Left renal cortex interstitium (tissue), 4 donors: ENCODE results near the gene PHKA2. TPM values are rescaled to one million over a fixed set of nuclear protein-coding genes. Genes with fewer than 3 reads are reported as not detected.
"Not testable (repeated sequence)": the region's sequence is repeated elsewhere in the genome, so short reads cannot be mapped to it uniquely, and the experiment has no call there.

Experiments
- DNase-seq, 4 donors: peaks; one replicate each; pipeline ENCODE4 v3.0.0-alpha.2; 2013; ENCODE audit warnings: low read depth in 4 of 4, low spot score in 2 of 4, missing footprints in 1 of 4
- polyA plus RNA-seq, 4 donors: library from polyadenylated mRNA; unstranded; fragments of 120-200 nt; gene quantifications; one replicate each; pipeline ENCODE4 v1.2.1, GENCODE V29; 2013; ENCODE audit not compliant: insufficient read length in 4 of 4

Gene PHKA2
- polyA plus RNA-seq, result 10 to 100 TPM; 33.3 to 52.8 (median 43.6) TPM

DNA sequence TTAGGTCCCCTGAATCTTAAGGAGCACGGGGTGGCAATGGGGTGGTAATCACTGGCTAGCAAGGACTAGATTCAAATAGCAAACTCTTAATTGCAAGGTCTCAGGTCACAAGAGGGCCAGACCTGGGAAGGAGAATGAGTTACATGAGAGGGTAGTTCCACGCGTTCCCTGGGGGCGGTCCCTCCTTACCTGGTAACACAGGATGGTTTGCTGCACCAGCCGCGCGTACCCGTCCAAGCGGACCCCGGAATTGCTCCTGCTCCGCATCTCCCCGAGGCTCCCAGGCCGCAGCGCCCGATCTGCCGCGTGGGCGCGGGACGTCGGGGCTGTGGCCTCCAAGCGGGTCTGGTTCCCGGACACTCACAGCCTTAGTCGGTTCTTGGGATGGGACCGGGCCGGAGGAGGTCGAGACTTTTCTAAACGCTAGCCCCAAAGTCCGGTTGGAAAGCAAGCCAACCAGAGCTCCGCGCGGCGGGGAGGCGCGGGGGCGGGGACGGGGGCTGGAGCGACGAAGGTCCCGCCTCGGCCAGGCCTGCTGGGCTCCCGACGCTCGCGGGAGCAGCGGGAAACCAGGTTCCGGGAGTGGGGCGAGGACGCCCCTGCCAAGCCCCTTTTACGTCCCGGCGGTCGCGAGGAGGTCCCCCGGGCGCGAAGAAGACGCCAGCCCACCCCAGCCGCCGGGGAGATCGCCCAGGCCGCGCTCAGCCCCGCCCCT is at the start of gene PHKA2:
Gene PHKA2 (minus strand): TSS at position 449 of the 715 bp plus-strand sequence. CDS start 182 bp downstream, at position 267.
- DNase-seq, result peak in 1 of 4 donors; percentile 6

DNA sequence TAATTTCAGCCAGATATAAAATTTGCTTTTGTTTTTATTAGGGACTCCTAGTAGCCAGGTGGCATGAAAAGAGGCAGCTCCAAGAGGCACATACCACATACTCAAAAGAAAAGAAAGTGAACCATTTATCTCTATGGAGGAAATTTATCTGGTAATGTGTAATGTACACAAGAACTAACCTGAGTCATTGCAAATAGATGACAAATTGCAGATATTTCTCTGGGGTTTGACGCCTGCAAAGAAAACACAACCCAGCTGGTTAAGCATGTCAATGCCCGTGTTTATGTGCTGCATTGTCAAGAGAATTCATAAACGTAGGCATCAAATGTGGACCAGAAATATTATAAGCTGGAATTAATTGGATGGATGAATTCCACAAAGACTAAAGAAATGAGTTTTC is 46.9 kb upstream of the PHKA2 start:
- DNase-seq, result no peak

DNA sequence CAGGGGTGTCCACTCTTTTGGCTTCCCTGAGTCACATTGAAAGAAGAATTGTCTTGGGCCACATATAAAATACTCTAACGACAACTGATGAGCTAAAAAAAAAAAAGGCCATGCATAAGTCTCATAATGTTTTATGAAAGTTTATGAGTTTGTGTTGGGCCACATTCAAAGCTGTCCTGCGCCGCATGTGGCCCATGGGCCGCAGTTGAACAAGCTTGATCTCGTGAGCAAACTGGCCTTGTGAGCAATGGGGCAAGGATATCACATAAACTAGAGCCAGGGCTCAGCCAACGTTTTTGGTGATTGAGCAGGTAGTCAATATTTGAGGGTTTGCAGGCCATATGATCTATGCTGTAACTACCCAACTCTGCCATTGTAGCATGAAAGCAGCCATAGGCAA is 44.6 kb upstream of the PHKA2 start:
- no peak for DNase-seq

DNA sequence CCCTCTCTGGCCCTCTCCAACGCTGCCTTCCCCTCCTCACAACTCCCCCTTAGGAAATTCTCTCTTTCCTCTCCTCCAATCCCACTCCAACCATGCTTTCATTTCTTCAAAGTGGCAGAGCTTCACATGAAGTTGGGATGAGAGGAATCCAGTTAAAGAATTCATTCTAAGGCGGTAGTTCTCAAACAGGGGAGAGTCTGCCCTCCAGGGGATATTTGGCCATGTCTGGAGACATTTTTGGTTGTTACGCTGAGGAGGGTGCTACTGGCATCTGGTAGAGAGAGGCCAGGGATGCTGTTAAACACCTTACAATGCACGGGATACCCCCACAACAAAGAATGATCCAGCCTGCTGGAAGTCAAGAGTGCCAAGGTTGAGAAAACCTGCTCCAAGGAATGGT is 40.5 kb upstream of the PHKA2 start:
- no peak for DNase-seq

DNA sequence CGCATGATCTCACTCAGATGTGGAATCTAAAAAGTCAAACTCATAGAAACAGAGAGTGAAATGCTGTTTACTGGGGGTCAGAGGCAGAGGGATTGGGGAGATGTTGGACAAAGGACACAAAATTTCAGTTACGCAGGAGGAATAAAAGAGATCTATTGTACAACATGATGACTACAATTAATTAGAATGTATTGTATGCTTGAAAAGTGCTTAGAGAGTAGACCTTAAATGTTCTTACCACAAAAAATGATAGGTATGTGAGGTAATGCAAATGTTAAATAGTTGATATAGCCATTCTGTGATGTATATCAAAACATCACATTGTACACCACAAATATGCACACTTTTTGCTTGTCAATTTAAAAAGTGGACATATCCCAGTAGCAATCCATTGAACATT is 36.1 kb upstream of the PHKA2 start:
- no peak for DNase-seq

GRCh38 chrX:19017271-19017670 is 33.4 kb upstream of the PHKA2 start:
- no peak for DNase-seq

GRCh38 chrX:19016614-19017013 is 32.7 kb upstream of the PHKA2 start:
- DNase-seq, result not testable (repeated sequence)

DNA sequence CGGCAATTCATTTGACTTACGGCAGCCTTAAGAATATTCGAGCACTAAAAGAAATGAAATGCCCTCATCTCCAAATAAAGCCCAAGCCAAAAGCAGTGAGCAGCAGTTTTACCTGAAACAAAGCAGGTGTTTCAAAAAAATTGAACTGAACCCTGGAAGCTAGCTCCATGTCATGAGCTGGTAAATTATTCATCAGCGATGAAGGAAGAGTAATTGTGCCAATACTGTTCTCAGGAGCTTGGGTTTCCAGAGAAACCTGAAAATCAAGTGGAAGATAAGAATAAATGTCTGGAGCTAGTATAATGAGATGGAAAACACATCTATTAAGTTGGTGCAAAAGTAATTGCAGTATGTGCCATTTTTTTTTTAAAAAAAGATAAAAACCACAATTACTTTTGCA is 24.0 kb upstream of the PHKA2 start:
- no peak for DNase-seq

- DNase-seq, result no peak
These were observed 23.1 kb upstream of the PHKA2 start for GRCh38 chrX:19007011-19007410.

DNA sequence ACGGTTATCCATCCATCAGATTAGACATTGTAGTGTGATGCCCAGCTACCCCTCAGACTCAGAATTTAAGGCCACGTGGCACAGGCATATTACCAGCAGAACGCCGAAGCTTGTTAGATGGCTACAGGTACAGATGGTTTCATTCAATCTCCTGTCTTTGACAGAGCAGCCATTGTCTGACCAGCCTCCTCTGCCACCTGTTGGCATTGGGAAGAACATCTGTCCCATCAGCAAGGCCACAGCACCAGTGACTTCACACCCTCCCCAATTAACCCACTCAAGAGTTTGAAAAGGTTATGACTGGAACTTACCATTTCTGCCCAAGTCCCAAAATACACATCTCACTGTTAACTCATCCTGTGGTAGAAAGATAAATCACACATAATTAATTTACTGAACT is 22.0 kb upstream of the PHKA2 start:
- DNase-seq, result no peak

DNA sequence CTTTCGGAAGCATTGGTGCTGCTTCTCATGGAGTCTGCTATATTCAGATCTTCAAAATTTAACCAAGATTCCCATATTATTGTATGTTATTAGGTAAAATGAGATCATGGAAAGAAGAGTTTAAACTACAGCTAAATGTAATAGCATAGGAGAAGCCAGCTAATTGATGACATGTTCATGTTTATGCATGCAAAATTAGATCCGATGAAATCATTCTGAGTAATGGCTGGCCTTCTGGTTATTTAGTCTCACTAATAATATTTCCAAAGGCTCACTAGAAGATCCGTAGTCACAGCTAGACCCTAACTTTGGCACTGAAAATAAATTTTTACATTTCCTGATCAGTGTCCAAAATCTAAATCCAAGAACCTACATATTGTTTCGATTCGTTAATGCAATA is 19.8 kb upstream of the PHKA2 start:
- no peak for DNase-seq

DNA sequence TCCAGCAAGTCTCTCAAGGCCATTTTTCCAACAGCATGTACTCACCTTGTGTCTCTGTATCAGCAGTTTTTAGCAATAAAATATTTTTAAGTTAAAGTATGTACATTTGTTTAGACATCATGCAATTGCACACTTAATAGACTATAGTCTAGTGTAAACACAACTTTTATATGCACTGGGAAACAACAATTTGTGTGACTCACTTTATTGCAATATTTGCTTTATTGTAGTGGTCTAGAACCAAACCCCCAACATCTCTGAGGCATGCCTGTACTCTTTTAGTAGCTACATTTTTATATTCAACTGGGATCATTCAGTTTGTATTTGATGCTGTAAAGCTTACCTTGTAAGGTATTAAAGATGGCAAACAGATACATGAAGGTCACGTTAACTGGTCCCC is 14.7 kb upstream of the PHKA2 start:
- no peak for DNase-seq

DNA sequence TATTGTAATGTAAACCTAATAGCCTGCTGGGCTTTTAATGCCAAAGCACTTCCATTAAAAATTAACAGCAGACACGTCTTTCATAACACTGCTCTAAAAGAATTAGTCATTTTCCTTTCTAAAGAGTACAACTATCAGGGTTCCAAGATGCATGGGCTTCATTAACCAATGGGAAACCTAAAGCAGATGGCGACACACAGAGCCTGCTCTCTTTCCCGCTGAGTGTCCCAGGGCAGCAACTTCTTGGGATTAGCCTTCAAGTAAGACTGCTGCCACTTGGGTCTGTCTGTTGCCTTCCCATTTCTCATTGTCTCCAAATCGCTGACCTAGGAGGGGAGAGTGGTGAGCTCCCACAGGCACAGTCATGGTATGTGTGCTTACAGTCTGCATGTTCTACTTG is 14.0 kb upstream of the PHKA2 start:
- DNase-seq, result no peak

DNA sequence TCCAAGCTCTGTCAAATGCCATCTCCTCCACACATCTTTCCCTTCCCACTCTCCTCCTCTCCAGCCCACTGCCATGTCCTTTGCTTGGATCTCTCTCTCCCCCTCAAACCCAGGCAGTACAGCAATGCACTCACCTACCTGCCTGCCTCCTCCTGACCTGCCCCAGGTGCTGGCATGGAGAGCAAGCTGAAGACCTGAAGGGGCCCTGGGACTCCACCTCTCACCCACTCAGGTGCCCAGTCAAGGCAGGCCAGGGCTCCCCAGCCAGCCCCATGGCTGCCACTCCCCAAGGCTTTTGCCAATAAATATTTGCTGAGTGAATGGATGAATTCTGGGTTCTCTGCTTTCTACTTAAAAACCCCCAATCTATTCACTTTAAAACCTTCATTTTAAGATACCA is 12.6 kb upstream of the PHKA2 start:
- no peak for DNase-seq

GRCh38 chrX:18995221-18995620 is 11.3 kb upstream of the PHKA2 start:
- no peak for DNase-seq

GRCh38 chrX:18994713-18995112 is 10.8 kb upstream of the PHKA2 start:
- DNase-seq, result no peak

GRCh38 chrX:18992829-18993228 is 8.9 kb upstream of the PHKA2 start:
- DNase-seq, result no peak

DNA sequence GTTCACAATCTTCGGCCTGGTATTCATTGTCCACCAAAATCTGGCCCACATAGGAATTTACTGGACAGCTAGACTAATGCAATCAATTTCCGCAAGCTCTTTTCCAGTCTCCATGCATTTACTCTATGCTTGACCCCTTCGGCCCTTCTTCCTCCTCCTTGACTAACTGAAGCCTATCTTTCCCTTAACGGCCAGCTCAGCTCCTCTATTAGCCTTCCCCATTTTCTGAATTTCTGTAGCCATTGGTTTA is 1.2 kb upstream of the PHKA2 start:
- peak in 1 of 4 donors; percentile 13 for DNase-seq

DNA sequence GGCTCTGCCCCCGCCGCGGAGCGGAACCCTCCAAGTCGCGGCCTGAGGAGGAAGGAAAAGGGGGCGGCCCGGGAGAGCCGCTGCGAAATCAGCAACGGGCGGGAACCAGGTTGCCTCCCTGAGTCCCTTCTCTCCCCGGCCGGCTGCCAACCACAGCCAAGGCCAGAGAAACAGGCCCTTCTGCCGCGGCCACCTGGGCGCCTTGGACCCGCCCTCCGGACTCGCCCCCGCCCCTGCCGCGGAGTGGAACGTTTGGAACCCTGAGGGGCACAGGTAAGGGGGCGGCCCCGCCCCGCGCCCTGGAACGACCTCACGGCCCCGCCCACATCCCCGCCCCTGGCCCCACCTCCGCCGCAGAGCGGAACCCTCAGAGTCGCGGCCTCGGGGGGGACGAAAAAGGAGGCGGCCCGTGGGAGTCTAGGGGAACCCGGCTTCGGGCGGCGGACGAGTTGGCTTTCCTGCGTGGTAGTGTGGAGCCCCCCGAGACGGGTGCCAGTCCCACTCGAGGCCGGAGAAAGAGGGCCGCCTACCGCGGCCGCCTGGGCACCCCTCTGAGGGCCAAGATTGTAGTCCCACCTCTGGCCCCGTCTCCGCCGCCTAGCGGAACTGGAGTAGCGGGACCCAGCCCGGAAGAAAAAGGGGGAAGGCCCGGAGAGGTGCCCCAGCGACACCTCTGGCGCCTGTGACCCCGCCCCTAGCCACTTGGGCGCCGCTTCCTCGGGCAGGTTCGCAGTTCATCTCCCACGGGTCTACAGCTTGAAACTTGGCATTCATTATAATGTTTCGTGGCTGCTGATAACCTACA is 669 bp upstream of the PHKA2 start:
- DNase-seq, result peak; percentile 57 to 67 (median 58)

DNA sequence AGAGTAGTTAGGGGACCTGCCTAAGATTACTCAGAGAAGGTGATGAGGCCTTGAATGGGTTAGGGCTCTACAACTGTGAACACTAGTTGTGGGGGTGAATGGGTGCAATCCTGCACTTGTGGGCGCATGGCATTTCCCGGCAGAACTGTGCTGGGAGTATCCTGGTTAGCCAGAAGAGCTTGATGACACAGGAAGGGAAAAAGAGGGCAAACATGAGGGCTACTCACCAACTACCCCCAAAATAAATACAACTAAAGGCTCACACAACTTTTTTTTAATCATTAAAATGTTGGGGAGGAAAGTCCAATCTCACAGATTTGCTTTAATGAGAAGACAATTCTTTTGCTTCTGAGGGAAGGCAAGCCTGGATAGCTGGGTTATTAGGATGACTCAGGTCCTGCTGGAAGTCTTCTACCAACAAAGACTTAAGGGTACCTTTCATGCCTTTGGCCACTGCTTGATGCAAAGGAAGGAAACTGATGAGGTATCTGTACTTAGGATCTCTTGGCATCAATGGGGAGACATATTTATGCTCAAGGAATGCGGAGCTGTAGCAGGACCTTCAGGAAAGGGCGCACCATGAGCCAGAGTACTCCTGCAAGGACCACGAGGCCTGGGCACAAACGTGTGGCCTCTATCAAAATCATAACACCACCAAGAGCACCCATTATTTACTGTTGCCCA is 2.6 kb downstream of the PHKA2 start:
- DNase-seq, result no peak

DNA sequence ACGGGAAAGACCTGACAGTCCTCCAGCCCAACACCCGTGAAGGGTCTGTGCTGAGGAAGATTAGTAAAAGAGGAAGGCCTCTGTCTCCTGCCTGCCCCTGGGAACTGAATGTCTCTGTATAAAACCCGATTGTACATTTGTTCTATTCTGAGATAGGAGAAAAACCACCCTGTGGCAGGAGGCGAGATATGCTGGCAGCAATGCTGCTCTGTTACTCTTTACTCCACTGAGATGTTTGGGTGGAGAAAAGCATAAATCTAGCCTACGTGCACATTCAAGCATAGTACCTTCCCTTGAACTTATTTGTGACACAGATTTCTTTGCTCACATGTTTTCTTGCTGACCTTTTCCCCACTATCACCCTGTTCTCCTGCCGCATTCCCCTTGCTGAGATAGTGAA is 3.7 kb downstream of the PHKA2 start:
- not testable (repeated sequence) for DNase-seq

DNA sequence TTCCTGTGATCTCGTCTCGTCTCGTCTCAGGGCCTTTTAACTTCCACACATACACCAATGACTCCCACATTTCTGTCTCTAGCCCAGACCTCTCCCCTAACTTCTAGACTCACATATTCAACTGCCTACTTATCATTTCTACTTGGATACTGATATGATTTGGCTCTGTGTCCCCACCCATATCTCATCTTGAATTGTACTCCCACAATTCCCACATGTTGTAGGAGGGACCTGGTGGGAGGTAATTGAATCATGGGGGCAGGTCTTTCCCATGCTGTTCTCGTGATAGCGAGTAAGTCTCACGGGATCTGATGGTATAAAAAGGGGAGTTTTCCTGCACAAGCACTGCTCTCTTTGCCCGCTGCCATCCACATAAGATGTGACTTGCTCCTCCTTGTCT is 8.9 kb downstream of the PHKA2 start:
- DNase-seq, result no peak
